HepG2 (cell line): Measurements from ENCODE around the gene SOAT1. TPM values are rescaled to one million over a fixed set of nuclear protein-coding genes. Genes with fewer than 3 reads are reported as not detected.

ENCODE experiments used
- ARID2 ChIP-seq: sonication (generic); formaldehyde crosslinking; IDR thresholded peaks from 2 replicates; pipeline ENCODE4 v1.8.1; 2022; ENCODE audit warnings: mild to moderate bottlenecking, missing genetic modification reagents, borderline replicate concordance
- HOXA9 ChIP-seq: sonication (generic); formaldehyde crosslinking; IDR thresholded peaks from 2 replicates; pipeline ENCODE4 v1.8.1; 2022; ENCODE audit warnings: missing genetic modification reagents, mild to moderate bottlenecking, moderate library complexity, borderline replicate concordance
- REPIN1 ChIP-seq: sonication (generic); formaldehyde crosslinking; IDR thresholded peaks from 2 replicates; pipeline ENCODE4 v1.8.0; 2022; ENCODE audit warnings: missing genetic modification reagents, low read depth, mild to moderate bottlenecking, borderline replicate concordance
- RXRA ChIP-seq: sonication (generic); formaldehyde crosslinking; IDR thresholded peaks from 2 replicates; pipeline ENCODE4 v1.5.1; 2020; ENCODE audit warnings: missing genetic modification reagents
- SALL2 ChIP-seq: sonication (generic); formaldehyde crosslinking; IDR thresholded peaks from 2 replicates; pipeline ENCODE4 v1.8.1; 2023; ENCODE audit warnings: mild to moderate bottlenecking, missing genetic modification reagents, inconsistent platforms
- SAP130 ChIP-seq: IDR thresholded peaks from 2 replicates; pipeline ENCODE4 v1.6.1; 2016; ENCODE audit warnings: low read depth
- SRY ChIP-seq: sonication (generic); formaldehyde crosslinking; IDR thresholded peaks from 2 replicates; pipeline ENCODE4 v1.8.0; 2022; ENCODE audit warnings: mild to moderate bottlenecking, missing genetic modification reagents
- ZNF614 ChIP-seq: IDR thresholded peaks from 2 replicates; pipeline ENCODE4 v1.6.1; 2018; ENCODE audit warnings: missing biosample characterization, missing genetic modification reagents, inconsistent platforms, borderline replicate concordance
- ZNF674 ChIP-seq: sonication (generic); formaldehyde crosslinking; IDR thresholded peaks from 2 replicates; pipeline ENCODE4 v1.5.0; 2020; ENCODE audit warnings: low read depth, mild to moderate bottlenecking, missing genetic modification reagents
- ZNF749 ChIP-seq: sonication (generic); formaldehyde crosslinking; IDR thresholded peaks from 2 replicates; pipeline ENCODE4 v1.8.0; 2022; ENCODE audit warnings: mild to moderate bottlenecking, missing genetic modification reagents, moderate library complexity, borderline replicate concordance
- ZNF782 ChIP-seq: sonication (generic); formaldehyde crosslinking; IDR thresholded peaks from 2 replicates; pipeline ENCODE4 v1.4.0; 2020; ENCODE audit warnings: missing genetic modification reagents, mild to moderate bottlenecking, borderline replicate concordance
- polyA plus RNA-seq, 8 experiments: library from polyadenylated mRNA; depleted of rRNA in 3 of 8; stranded (reverse) in 7 of 8; unstranded in 1 of 8; fragments of >200 nt; fragmentation: Illumina TruSeq in 4 of 8; extraction: Trizol in 4 of 8; gene quantifications; 2 replicates each; pipeline versions ENCODE4 v1.2.1 to v1.2.3, GENCODE V29; 2011 to 2016; ENCODE audit warnings: low read depth in 4 of 8, missing spikeins in 1 of 8, mixed read lengths in 1 of 8; ENCODE audit not compliant: insufficient read depth in 1 of 8
- total RNA-seq, 5 experiments: library from RNA; depleted of rRNA; stranded (reverse); fragments of >200 nt; fragmentation: Illumina TruSeq; extraction: Trizol; gene quantifications; 2 replicates each; pipeline ENCODE4 v1.2.3, GENCODE V29; 2016; ENCODE audit warnings: low read depth in 1 of 5
- TF ChIP-seq, protein P1 (sequence below): sonication (generic); formaldehyde crosslinking; IDR thresholded peaks from 2 replicates; pipeline ENCODE4 v1.4.0; 2020; ENCODE audit warnings: mild to moderate bottlenecking, missing genetic modification reagents, borderline replicate concordance
- TF ChIP-seq, protein P2 (sequence below), 2 experiments: fragments of 450-650 bp in 1 of 2; sonication (generic) in 1 of 2; formaldehyde crosslinking; IDR thresholded peaks; 2 replicates each; pipeline versions ENCODE4 v1.5.0 to v1.8.0; 2020 to 2022; ENCODE audit warnings: mild to moderate bottlenecking in 1 of 2, missing genetic modification reagents in 1 of 2
- TF ChIP-seq, protein P3 (sequence below): sonication (generic); formaldehyde crosslinking; IDR thresholded peaks from 2 replicates; pipeline ENCODE4 v1.5.1; 2020; ENCODE audit warnings: missing genetic modification reagents, mild to moderate bottlenecking, borderline replicate concordance
- TF ChIP-seq, protein P4 (sequence below): sonication (generic); formaldehyde crosslinking; IDR thresholded peaks from 2 replicates; pipeline ENCODE4 v1.4.0; 2020; ENCODE audit warnings: missing genetic modification reagents
- TF ChIP-seq, protein P5 (sequence below): IDR thresholded peaks from 2 replicates; pipeline ENCODE4 v1.6.1; 2018; ENCODE audit warnings: missing genetic modification reagents

SOAT1 gene
- total and polyA plus RNA-seq, 2 of the 13 experiments (the other 11 are each of a cell fraction or from before 2014, with no cell fraction given) = 22.3 to 52.0 TPM

DNA sequence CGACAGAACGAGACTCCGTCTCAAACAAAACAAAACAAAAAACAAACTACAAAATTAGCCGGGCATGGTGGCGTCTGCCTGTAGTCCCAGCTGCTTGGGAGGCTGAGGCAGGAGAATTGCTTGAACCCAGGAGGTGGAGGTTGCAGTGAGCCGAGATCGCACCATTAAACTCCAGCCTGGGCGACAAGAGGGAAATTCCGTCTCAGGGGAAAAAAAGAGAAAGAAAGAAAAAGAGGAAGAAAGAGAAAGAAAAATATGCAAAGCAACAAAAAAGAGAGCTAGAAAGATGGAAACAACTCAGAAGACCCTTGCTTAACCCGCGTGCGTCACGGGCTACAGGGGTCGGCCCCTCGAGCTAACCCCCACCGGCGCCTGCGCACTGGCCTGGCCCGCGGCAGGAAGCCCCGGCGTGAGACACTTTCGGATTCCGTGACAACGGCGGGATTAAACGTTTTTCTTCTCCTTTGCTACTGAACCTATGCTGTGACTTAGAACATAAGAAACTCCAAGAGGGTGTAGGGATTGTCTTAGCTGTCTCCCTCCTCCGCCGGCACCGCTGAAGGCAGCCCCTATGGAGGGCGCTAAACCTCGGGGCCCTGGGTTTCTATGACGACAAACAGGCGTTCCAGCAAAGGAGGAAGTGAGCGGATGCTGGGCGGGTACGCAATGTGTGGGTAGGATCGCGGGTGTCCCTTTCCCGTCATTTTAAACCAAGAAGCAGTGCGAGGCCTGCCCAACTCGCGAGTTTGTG lies 71.9 kb downstream of the SOAT1 start, which contains the start of gene AXDND1 (continued):
- TF ChIP-seq, protein P1, sequence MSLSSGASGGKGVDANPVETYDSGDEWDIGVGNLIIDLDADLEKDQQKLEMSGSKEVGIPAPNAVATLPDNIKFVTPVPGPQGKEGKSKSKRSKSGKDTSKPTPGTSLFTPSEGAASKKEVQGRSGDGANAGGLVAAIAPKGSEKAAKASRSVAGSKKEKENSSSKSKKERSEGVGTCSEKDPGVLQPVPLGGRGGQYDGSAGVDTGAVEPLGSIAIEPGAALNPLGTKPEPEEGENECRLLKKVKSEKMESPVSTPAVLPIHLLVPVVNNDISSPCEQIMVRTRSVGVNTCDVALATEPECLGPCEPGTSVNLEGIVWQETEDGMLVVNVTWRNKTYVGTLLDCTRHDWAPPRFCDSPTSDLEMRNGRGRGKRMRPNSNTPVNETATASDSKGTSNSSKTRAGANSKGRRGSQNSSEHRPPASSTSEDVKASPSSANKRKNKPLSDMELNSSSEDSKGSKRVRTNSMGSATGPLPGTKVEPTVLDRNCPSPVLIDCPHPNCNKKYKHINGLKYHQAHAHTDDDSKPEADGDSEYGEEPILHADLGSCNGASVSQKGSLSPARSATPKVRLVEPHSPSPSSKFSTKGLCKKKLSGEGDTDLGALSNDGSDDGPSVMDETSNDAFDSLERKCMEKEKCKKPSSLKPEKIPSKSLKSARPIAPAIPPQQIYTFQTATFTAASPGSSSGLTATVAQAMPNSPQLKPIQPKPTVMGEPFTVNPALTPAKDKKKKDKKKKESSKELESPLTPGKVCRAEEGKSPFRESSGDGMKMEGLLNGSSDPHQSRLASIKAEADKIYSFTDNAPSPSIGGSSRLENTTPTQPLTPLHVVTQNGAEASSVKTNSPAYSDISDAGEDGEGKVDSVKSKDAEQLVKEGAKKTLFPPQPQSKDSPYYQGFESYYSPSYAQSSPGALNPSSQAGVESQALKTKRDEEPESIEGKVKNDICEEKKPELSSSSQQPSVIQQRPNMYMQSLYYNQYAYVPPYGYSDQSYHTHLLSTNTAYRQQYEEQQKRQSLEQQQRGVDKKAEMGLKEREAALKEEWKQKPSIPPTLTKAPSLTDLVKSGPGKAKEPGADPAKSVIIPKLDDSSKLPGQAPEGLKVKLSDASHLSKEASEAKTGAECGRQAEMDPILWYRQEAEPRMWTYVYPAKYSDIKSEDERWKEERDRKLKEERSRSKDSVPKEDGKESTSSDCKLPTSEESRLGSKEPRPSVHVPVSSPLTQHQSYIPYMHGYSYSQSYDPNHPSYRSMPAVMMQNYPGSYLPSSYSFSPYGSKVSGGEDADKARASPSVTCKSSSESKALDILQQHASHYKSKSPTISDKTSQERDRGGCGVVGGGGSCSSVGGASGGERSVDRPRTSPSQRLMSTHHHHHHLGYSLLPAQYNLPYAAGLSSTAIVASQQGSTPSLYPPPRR (CRISPR knock-in tag) = no peak
- TF ChIP-seq ZNF782 (no peak), ARID2 (CRISPR knock-in tag) (peak; percentile 56; the same call in 1 of the 2 replicates), RXRA (CRISPR knock-in tag) (peak; percentile 51), ZNF749 (no peak), ZNF674 (CRISPR knock-in tag) (no peak), ZNF614 (peak; percentile 19; the same call in 1 of the 2 replicates), SRY (CRISPR knock-in tag) (0 out of 2 replicates have a peak, but pooled peaks have one; percentile 56), SAP130 (CRISPR knock-in tag) (peak; percentile 98), SALL2 (CRISPR knock-in tag) (peak; percentile 45; the same call in 1 of the 2 replicates), REPIN1 (CRISPR knock-in tag) (0 out of 2 replicates have a peak, but pooled peaks have one; percentile 50), HOXA9 (CRISPR knock-in tag) (no peak)
- TF ChIP-seq, protein P2, sequence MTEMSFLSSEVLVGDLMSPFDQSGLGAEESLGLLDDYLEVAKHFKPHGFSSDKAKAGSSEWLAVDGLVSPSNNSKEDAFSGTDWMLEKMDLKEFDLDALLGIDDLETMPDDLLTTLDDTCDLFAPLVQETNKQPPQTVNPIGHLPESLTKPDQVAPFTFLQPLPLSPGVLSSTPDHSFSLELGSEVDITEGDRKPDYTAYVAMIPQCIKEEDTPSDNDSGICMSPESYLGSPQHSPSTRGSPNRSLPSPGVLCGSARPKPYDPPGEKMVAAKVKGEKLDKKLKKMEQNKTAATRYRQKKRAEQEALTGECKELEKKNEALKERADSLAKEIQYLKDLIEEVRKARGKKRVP (CRISPR knock-in tag; IDR thresholded peaks at IDR 0.05) = peak in 1 of 2 experiments; percentile 99; a peak in 2 of 4 replicates
- TF ChIP-seq, protein P3, sequence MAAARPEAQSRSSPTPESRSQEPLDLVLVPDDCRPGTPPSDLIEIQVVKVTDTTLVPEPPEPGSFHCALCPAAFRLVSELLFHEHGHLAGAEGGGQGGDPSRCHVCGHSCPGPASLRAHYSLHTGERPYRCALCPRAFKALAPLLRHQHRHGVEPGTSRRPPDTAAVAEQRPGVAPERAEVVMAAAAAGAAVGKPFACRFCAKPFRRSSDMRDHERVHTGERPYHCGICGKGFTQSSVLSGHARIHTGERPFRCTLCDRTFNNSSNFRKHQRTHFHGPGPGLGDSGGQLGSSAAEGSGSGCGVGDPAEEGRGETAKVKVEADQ (CRISPR knock-in tag) = no peak
- TF ChIP-seq, protein P4, sequence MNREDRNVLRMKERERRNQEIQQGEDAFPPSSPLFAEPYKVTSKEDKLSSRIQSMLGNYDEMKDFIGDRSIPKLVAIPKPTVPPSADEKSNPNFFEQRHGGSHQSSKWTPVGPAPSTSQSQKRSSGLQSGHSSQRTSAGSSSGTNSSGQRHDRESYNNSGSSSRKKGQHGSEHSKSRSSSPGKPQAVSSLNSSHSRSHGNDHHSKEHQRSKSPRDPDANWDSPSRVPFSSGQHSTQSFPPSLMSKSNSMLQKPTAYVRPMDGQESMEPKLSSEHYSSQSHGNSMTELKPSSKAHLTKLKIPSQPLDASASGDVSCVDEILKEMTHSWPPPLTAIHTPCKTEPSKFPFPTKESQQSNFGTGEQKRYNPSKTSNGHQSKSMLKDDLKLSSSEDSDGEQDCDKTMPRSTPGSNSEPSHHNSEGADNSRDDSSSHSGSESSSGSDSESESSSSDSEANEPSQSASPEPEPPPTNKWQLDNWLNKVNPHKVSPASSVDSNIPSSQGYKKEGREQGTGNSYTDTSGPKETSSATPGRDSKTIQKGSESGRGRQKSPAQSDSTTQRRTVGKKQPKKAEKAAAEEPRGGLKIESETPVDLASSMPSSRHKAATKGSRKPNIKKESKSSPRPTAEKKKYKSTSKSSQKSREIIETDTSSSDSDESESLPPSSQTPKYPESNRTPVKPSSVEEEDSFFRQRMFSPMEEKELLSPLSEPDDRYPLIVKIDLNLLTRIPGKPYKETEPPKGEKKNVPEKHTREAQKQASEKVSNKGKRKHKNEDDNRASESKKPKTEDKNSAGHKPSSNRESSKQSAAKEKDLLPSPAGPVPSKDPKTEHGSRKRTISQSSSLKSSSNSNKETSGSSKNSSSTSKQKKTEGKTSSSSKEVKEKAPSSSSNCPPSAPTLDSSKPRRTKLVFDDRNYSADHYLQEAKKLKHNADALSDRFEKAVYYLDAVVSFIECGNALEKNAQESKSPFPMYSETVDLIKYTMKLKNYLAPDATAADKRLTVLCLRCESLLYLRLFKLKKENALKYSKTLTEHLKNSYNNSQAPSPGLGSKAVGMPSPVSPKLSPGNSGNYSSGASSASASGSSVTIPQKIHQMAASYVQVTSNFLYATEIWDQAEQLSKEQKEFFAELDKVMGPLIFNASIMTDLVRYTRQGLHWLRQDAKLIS (CRISPR knock-in tag) = no peak
- TF ChIP-seq, protein P5, sequence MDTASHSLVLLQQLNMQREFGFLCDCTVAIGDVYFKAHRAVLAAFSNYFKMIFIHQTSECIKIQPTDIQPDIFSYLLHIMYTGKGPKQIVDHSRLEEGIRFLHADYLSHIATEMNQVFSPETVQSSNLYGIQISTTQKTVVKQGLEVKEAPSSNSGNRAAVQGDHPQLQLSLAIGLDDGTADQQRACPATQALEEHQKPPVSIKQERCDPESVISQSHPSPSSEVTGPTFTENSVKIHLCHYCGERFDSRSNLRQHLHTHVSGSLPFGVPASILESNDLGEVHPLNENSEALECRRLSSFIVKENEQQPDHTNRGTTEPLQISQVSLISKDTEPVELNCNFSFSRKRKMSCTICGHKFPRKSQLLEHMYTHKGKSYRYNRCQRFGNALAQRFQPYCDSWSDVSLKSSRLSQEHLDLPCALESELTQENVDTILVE (CRISPR knock-in tag) = 0 out of 2 replicates have a peak, but pooled peaks have one; percentile 16
